DMS153 treated with DMSO at 0.1 percent for 48 hours (cell line): Measurements from ENCODE around the gene PTPRN2.
"Not testable (repeated sequence)": the region's sequence is repeated elsewhere in the genome, so short reads cannot be mapped to it uniquely, and the experiment has no call there.

Experiments used
- DNase-seq: peaks from one replicate; lab custom pipeline; 2025; ENCODE audit not compliant: unreplicated experiment; lab: John Stamatoyannopoulos, UW

PTPRN2 gene

GRCh38 chr7:158536871-158537515 is 50.6 kb downstream of the PTPRN2 start:
- DNase-seq: no peak

- DNase-seq: no peak
Observed at GRCh38 chr7:158535079-158535478, 52.5 kb downstream of the PTPRN2 start.

- no peak for DNase-seq
Observed at GRCh38 chr7:158534598-158534997, 53.0 kb downstream of the PTPRN2 start.

- not testable (repeated sequence) for DNase-seq
Observed at GRCh38 chr7:158534134-158534515, 53.5 kb downstream of the PTPRN2 start.

GRCh38 chr7:158533386-158534133 is 54.1 kb downstream of the PTPRN2 start:
- no peak for DNase-seq

- no peak for DNase-seq
Observed at GRCh38 chr7:158532093-158532627, 55.5 kb downstream of the PTPRN2 start.

- no peak for DNase-seq
Observed at GRCh38 chr7:158531661-158532060, 56.0 kb downstream of the PTPRN2 start.

- DNase-seq: no peak
Observed at GRCh38 chr7:158530800-158531609, 56.6 kb downstream of the PTPRN2 start.

- no peak for DNase-seq
Observed at GRCh38 chr7:158529181-158530096, 58.2 kb downstream of the PTPRN2 start.

GRCh38 chr7:158527915-158528502 is 59.6 kb downstream of the PTPRN2 start:
- DNase-seq: no peak

- no peak for DNase-seq
Observed at GRCh38 chr7:158527495-158527894, 60.1 kb downstream of the PTPRN2 start.

GRCh38 chr7:158527038-158527437 is 60.6 kb downstream of the PTPRN2 start:
- no peak for DNase-seq

GRCh38 chr7:158526531-158526930 is 61.1 kb downstream of the PTPRN2 start:
- no peak for DNase-seq

- no peak for DNase-seq
Observed at GRCh38 chr7:158525648-158526484, 61.8 kb downstream of the PTPRN2 start.

GRCh38 chr7:158524749-158525635 is 62.6 kb downstream of the PTPRN2 start:
- DNase-seq: no peak

- DNase-seq: not testable (repeated sequence)
Observed at GRCh38 chr7:158524286-158524685, 63.3 kb downstream of the PTPRN2 start.

GRCh38 chr7:158523877-158524276 is 63.7 kb downstream of the PTPRN2 start:
- DNase-seq: not testable (repeated sequence)

GRCh38 chr7:158523165-158523856 is 64.3 kb downstream of the PTPRN2 start:
- DNase-seq: not testable (repeated sequence)
